Stomach (tissue), 9 donors: ENCODE results near the gene CFAP77. TPM values are rescaled to one million over a fixed set of nuclear protein-coding genes. Genes with fewer than 3 reads are reported as not detected.
"Not testable (repeated sequence)": the region's sequence is repeated elsewhere in the genome, so short reads cannot be mapped to it uniquely, and the experiment has no call there.

Source experiments
- DNase-seq, 2 donors: peaks; one replicate each; pipeline versions ENCODE4 v3.0.0 to v3.0.0-alpha.2; 2013 to 2019
- H3K27ac ChIP-seq, 5 donors: fragments of 200-600 bp in 4 of 5; sonication (generic) in 4 of 5; one replicate each; pipeline ENCODE4 v1.5.1; 2013 to 2019; ENCODE audit warnings: mild to moderate bottlenecking in 1 of 5, moderate library complexity in 1 of 5
- H3K27me3 ChIP-seq, 3 donors: fragments of 200-600 bp; sonication (generic); one replicate each; pipeline ENCODE4 v1.5.1; 2017 to 2019; ENCODE audit warnings: mixed run types in 1 of 3
- H3K36me3 ChIP-seq, 4 donors: fragments of 200-600 bp; sonication (generic); 1 replicate in 3 of 4; 2 replicates in 1 of 4; pipeline ENCODE4 v1.5.1; 2016 to 2019
- H3K4me1 ChIP-seq, 4 donors: fragments of 200-600 bp; sonication (generic); one replicate each; pipeline ENCODE4 v1.5.1; 2016 to 2019
- H3K4me3 ChIP-seq, 4 donors: fragments of 200-600 bp; sonication (generic) in 3 of 4; one replicate each; pipeline ENCODE4 v1.5.1; 2016 to 2019; ENCODE audit warnings: mild to moderate bottlenecking in 1 of 4
- H3K9me3 ChIP-seq, 4 donors: fragments of 200-600 bp; sonication (generic); one replicate each; pipeline ENCODE4 v1.5.1; 2016 to 2019
- CTCF ChIP-seq, 7 experiments: fragments of 450-650 bp in 4 of 7; fragments of 200-600 bp in 3 of 7; sonication (generic) in 3 of 7; IDR thresholded peaks; one replicate each; pipeline ENCODE4 v1.5.1; 2016 to 2019; ENCODE audit warnings: antibody characterized with exemption in 7 of 7, control low read depth in 2 of 7, mild to moderate bottlenecking in 1 of 7
- EP300 ChIP-seq: sonication (generic); formaldehyde crosslinking; IDR thresholded peaks from one replicate; pipeline ENCODE4 v1.6.1; 2017; ENCODE audit warnings: antibody characterized with exemption
- POLR2A ChIP-seq, 4 donors: fragments of 450-650 bp; IDR thresholded peaks; one replicate each; pipeline ENCODE4 v1.6.1; 2016; ENCODE audit warnings: antibody characterized with exemption in 4 of 4, control low read depth in 2 of 4, mild to moderate bottlenecking in 1 of 4, moderate library complexity in 1 of 4
- POLR2AphosphoS5 ChIP-seq, 3 donors: sonication (generic); formaldehyde crosslinking; IDR thresholded peaks; one replicate each; pipeline ENCODE4 v1.6.1; 2016; ENCODE audit warnings: antibody characterized with exemption in 3 of 3
- WGBS, 5 donors: extraction: QIAGEN DNeasy Blood & Tissue Kit in 3 of 5; methylation state at CpG; one replicate each; pipeline versions ENCODE4 v1.1.5 to v1.1.7; 2013 to 2018; 5-methylcytosine and 5-hydroxymethylcytosine counted together
- intact Hi-C: fragments of 100-400 bp; cut with DNase I; formaldehyde crosslinking; loops from one replicate; pipeline ENCODE4 v1.15.1; 2023; ENCODE audit warnings: low total_unique reads
- polyA plus RNA-seq, 3 donors: library from polyadenylated mRNA; stranded (reverse); fragments of 200-250 nt; gene quantifications; one replicate each; pipeline ENCODE4 v1.2.3, GENCODE V29; 2013
- total RNA-seq, 5 donors: library from RNA; depleted of rRNA; stranded (reverse); fragments of >200 nt; gene quantifications; one replicate each; pipeline versions ENCODE4 v1.1.0 to v1.2.3, GENCODE V29; 2014 to 2016
- donor health status: healthy with polysubstance abuse.
- donor health status: Bipolar disorder and iron deficiency.
- donor health status: healthy.

The CFAP77 gene
- total and polyA plus RNA-seq, 8 donors: not detected

GRCh38 chr9:132559711-132560110 lies 149.7 kb downstream of the CFAP77 start:
- WGBS, 5 donors: 87 to 92% (median 91%) methylated on average over 2 of the region's 2 CpGs
- intact Hi-C loops: no loop called here
- Histone ChIP-seq H3K4me1 (no peaks in the 10 kb centered on the region), H3K4me3 (no peak overlapping the region), H3K9me3 (no peaks in the 10 kb centered on the region), H3K27me3 (peaks cover 0 to 64% (median 22%) of the 10 kb centered on the region in 3 donors), H3K27ac (no peak overlapping the region), H3K36me3 (no peaks in the 10 kb centered on the region)
- DNase-seq: no peak
- no peak for TF ChIP-seq EP300
- TF ChIP-seq POLR2AphosphoS5 (IDR thresholded peaks at IDR 0.05): no peak
- no peak for TF ChIP-seq POLR2A (IDR thresholded peaks at IDR 0.05)
- TF ChIP-seq CTCF (IDR thresholded peaks at IDR 0.05): no peak

- intact Hi-C loops: no loop called here
- no peak for TF ChIP-seq CTCF (IDR thresholded peaks at IDR 0.05)
- TF ChIP-seq POLR2A (IDR thresholded peaks at IDR 0.05): no peak
- TF ChIP-seq EP300: no peak
- TF ChIP-seq POLR2AphosphoS5 (IDR thresholded peaks at IDR 0.05): no peak
These were observed 150.7 kb downstream of the CFAP77 start for GRCh38 chr9:132560616-132561202.

GRCh38 chr9:132562306-132562573 lies 152.2 kb downstream of the CFAP77 start:
- intact Hi-C loops: no loop called here

More at GRCh38 chr9:132560616-132561202, 150.7 kb downstream of the CFAP77 start:
- Histone ChIP-seq H3K4me3 (no peak overlapping the region), H3K27ac (no peak overlapping the region), H3K4me1 (no peaks in the 10 kb centered on the region), H3K9me3 (no peaks in the 10 kb centered on the region), H3K36me3 (no peaks in the 10 kb centered on the region), H3K27me3 (peaks cover 0 to 61% (median 22%) of the 10 kb centered on the region in 3 donors)
- 39 to 52% (median 44%) methylated on average over 12 to 14 of the region's 14 CpGs for WGBS, 5 donors
- DNase-seq: no peak

GRCh38 chr9:132564526-132564925 lies 154.5 kb downstream of the CFAP77 start:
- Histone ChIP-seq H3K4me3 (no peak overlapping the region), H3K36me3 (no peaks in the 10 kb centered on the region), H3K9me3 (no peaks in the 10 kb centered on the region), H3K27ac (no peak overlapping the region), H3K27me3 (peaks cover 0 to 57% (median 16%) of the 10 kb centered on the region in 3 donors), H3K4me1 (no peaks in the 10 kb centered on the region)
- TF ChIP-seq POLR2AphosphoS5 (IDR thresholded peaks at IDR 0.05) (no peak), POLR2A (IDR thresholded peaks at IDR 0.05) (no peak), EP300 (no peak), CTCF (IDR thresholded peaks at IDR 0.05) (no peak)
- WGBS, 5 donors: 68 to 77% (median 74%) methylated on average over 6 of the region's 6 CpGs
- intact Hi-C loops: no loop called here
- DNase-seq: no peak

More at GRCh38 chr9:132562306-132562573, 152.2 kb downstream of the CFAP77 start:
- H3K4me1 ChIP-seq: no peaks in the 10 kb centered on the region
- TF ChIP-seq POLR2A (IDR thresholded peaks at IDR 0.05): no peak
- TF ChIP-seq CTCF (IDR thresholded peaks at IDR 0.05): no peak
- TF ChIP-seq POLR2AphosphoS5 (IDR thresholded peaks at IDR 0.05): no peak
- TF ChIP-seq EP300: no peak
- no peaks in the 10 kb centered on the region for H3K9me3 ChIP-seq
- DNase-seq: no peak
- H3K4me3 ChIP-seq: no peak overlapping the region
- H3K27ac ChIP-seq: no peak overlapping the region
- H3K27me3 ChIP-seq: peaks cover 0 to 62% (median 21%) of the 10 kb centered on the region in 3 donors
- WGBS, 5 donors: 33 to 48% (median 44%) methylated on average over 4 of the region's 4 CpGs
- H3K36me3 ChIP-seq: no peaks in the 10 kb centered on the region

GRCh38 chr9:132568787-132569186 lies 158.8 kb downstream of the CFAP77 start:
- intact Hi-C loops, H3K4me1 ChIP-seq, H3K9me3 ChIP-seq, H3K27ac ChIP-seq, H3K4me3 ChIP-seq, DNase-seq, H3K36me3 ChIP-seq: not testable (repeated sequence)
- 65 to 93% (median 72%) methylated on average over 2 of the region's 2 CpGs for WGBS, 5 donors
- H3K27me3 ChIP-seq: peaks cover 0 to 44% (median 4%) of the 10 kb centered on the region in 3 donors
